AG08395 (cell line): Measurements from ENCODE around the gene CES1.
"Not testable (repeated sequence)": the region's sequence is repeated elsewhere in the genome, so short reads cannot be mapped to it uniquely, and the experiment has no call there.

Source experiments
- DNase-seq: peaks from one replicate; pipeline ENCODE4 v3.0.0; 2012; ENCODE audit warnings: mixed read lengths, low spot score

Gene CES1

GRCh38 chr16:55830658-55831294, 2.1 kb downstream of the CES1 start:
- DNase-seq: no peak

- DNase-seq: not testable (repeated sequence)
These were observed 3.7 kb downstream of the CES1 start for GRCh38 chr16:55829232-55829631.

GRCh38 chr16:55828680-55829079, 4.2 kb downstream of the CES1 start:
- no peak for DNase-seq

GRCh38 chr16:55825115-55825728, 7.7 kb downstream of the CES1 start:
- DNase-seq: no peak

GRCh38 chr16:55824473-55825000, 8.4 kb downstream of the CES1 start:
- no peak for DNase-seq

- DNase-seq: no peak
These were observed 10.6 kb downstream of the CES1 start for GRCh38 chr16:55822280-55822810.

- DNase-seq: no peak
These were observed 11.7 kb downstream of the CES1 start for GRCh38 chr16:55821210-55821609.

GRCh38 chr16:55820615-55821014, 12.3 kb downstream of the CES1 start:
- no peak for DNase-seq

GRCh38 chr16:55817236-55817912, 15.5 kb downstream of the CES1 start:
- DNase-seq: no peak

- DNase-seq: not testable (repeated sequence)
These were observed 16.7 kb downstream of the CES1 start for GRCh38 chr16:55816222-55816621.

GRCh38 chr16:55815320-55815719, 17.6 kb downstream of the CES1 start:
- no peak for DNase-seq

- DNase-seq: not testable (repeated sequence)
These were observed 18.7 kb downstream of the CES1 start for GRCh38 chr16:55814174-55814573.

GRCh38 chr16:55813730-55814129, 19.2 kb downstream of the CES1 start:
- DNase-seq: not testable (repeated sequence)

- no peak for DNase-seq
These were observed 19.9 kb downstream of the CES1 start for GRCh38 chr16:55812951-55813350.

- DNase-seq: no peak
These were observed 21.1 kb downstream of the CES1 start for GRCh38 chr16:55811811-55812210.

- DNase-seq: no peak
These were observed 22.4 kb downstream of the CES1 start for GRCh38 chr16:55810451-55810961.

- no peak for DNase-seq
These were observed 23.0 kb downstream of the CES1 start for GRCh38 chr16:55809851-55810250.

GRCh38 chr16:55809386-55809785, 23.5 kb downstream of the CES1 start:
- DNase-seq: no peak

GRCh38 chr16:55808286-55808685, 24.6 kb downstream of the CES1 start:
- not testable (repeated sequence) for DNase-seq

GRCh38 chr16:55805104-55805503, 27.8 kb downstream of the CES1 start:
- DNase-seq: not testable (repeated sequence)

GRCh38 chr16:55803681-55804080, 29.2 kb downstream of the CES1 start:
- not testable (repeated sequence) for DNase-seq

- not testable (repeated sequence) for DNase-seq
These were observed 39.9 kb downstream of the CES1 start for GRCh38 chr16:55792934-55793374.
